GM19025 (cell line): ENCODE measurements around the gene CRYZL1.
"Not testable (repeated sequence)": the region's sequence is repeated elsewhere in the genome, so short reads cannot be mapped to it uniquely, and the experiment has no call there.

Source experiments
- ATAC-seq: cut with Tn5 transposase; IDR thresholded peaks from one replicate; pipeline ENCODE4 v1.9.1; 2021; ENCODE audit warnings: mild to moderate bottlenecking, low read depth, moderate library complexity; ENCODE audit not compliant: unreplicated experiment

Gene CRYZL1

DNA sequence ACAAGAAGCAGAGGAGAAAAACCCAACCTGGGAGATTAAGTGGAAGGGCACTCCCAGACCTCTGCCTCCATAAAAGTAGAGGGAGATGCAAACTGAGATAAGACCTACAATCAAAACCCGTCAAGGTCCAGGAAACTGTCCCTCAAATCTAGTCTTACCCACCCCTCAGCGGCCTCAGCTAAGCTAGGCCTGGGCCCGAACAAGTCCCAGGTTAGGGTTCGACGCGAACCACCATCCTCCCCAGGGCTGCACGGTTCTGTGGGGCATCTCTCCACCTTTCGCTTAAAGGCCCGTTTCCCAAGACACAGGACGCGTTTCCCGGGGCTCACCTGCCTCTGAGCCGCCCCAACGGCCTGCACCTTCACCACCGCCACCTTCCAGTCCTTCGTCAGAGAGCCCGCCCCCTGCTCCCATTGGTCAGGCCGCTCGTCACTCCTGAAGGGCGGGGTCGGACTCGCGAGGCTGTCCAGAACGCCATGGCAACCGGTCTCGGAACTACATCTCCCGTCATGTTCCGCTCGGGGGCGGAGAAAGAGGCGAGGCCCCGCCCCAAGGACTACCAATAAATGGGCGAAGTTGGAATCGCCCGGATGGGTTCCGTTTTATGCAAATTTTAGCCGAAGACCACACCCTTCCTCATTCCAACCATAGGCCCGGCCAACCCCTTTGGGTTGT is at the start of gene CRYZL1:
CRYZL1 (minus strand) TSS at position 390 of the 675 bp plus-strand sequence. CDS start 10,190 bp downstream, outside the sequence.
- ATAC-seq = peak; percentile 80

DNA sequence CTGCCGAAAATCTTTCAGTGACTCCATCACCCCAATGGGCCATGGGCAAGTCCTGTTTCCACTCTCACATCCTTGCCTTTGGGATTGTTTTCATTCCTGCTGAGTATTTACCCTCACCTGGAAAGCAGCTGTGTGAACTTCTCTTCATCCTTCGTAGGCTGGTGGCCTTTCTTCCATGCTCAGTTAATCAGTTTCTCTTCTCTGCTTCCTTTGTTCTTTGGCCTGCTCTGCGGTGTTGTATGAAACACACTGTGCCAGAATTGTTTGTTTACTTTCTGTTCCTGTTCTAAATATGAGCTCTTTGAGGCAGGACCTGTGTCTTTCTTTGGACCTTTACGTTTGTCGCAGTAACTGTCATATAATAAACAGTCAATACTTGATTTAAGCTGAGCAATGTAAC is 49.3 kb upstream of the CRYZL1 start:
- ATAC-seq = no peak

DNA sequence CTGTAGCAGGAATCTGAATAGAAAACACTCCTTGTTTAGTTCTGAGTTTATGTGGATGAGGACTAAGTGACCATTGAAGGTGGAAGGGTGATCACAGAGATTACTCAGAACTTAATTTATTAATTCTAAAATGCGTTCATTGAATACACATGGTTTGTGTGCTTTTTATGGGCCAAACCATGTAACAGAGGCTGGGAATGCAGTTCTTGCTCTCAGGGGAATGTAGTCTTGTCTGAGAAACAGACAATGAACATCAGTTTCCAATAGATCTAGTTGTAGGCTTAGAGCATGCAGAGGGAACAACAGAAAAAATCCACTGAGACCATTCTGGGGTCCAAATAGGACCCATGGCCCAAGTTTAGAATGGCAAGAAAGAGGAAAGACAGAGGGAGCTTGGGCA is 46.8 kb upstream of the CRYZL1 start:
- no peak for ATAC-seq

DNA sequence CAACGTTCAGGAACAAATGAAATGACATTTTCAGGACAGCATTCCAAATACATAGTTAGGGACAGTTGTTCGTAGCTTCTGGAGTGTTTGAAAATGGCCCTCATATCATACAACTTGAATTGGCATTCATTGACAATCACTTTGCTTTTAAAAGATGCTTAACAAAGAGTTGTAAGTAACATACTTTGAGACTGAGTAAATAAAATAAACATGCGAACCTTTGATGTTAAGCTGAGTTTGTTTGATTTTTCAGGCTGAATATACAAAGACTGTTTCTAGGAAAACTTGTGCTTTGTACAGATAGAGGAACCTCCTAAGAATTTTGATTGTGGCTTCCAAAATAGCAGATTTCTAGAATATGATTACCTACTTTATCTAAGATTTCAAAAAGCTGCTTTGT is 46.1 kb upstream of the CRYZL1 start:
- no peak for ATAC-seq

DNA sequence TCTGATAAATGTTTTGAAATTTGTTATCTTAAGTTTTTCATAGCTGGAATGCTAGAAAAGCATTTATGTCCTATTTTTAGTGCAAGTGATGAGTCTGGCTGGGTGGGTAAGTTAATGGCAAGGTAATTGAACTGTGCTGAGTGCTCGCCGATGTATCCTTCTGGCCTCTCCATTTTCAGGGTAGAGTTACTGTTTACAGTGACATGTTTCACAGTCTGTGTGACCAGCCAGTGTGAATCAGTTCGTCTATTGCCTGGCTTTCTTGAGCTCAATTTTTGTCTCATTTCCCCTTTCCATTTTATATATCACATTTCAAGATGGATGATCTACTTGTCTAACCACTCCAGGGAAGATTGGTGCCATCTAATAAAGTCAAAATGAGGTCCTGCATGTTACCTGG is 44.8 kb upstream of the CRYZL1 start:
- ATAC-seq = no peak

DNA sequence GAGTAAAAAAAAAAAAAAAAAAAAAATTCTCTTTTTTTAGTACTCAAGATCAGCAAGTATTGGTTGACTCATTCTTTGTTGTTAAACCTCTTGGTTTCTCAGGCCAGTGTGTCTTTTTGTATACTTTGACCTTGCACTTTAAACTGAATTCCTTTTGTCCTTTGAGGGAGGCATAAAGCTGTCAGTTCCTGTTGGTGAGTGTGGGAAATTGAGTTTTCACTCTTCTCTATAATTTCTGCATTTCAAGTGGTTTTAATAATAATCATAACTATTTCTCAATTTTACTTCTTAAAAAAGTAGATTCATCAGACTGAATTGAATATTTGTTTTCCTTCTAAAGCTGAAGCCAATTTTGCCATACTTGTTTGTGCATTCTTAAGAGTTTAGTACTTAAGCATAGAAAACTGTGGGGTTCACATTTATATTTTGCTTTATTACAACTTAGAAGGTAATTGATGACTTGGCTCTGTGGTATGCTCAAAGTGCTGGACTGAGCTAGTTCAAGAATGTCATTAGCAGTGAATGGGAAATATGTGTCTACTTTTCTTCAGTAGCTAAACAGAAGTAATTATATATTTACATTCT is 44.2 kb upstream of the CRYZL1 start:
- ATAC-seq = no peak

DNA sequence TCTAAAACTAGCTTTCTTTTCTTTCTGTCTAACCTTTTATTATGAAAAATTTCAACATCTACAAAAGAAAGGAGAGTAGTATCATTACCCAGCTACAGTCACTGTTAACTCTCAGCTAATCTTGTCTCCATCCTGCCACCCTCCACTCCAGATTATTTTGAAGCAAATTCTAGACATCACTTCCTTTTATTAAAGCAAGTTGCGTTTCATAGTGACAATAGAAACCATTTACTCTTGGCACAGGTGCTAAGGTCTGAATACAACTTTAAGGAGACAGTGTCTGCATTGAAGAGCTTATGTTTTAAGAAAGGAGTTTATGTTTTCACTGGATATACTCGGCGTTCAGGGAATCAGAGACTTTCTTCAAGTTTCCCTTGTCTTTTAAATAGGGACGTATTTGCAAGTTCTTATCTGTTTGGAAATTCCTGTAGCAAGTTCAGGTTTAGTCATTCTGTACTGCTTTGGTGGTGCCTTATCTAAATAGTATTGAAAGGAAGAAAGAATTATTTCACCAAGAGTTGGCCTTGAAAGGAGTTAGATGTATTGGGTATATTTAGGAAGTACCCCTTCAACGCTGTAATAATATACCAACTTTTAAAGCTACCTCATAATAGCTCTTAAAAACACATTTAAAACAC is 43.5 kb upstream of the CRYZL1 start:
- ATAC-seq = no peak

DNA sequence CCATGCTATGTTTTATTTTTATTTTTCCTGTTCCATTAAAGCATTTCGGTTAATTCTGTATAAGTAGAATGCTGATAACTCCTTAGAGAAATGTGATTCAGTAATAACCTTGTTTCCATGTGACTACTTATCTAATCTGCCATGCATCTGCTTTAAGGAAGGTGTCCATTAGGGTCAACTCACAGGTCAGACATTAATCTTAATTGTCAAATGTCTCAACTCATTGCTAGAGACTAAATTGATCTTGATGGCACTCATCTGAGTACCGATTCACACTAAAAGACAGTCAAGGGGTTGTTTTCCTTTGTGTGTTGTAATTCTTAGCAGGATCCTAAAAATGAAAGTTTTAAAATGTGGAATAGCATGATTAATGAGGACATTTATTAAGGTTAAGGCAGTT is 42.5 kb upstream of the CRYZL1 start:
- ATAC-seq = no peak

DNA sequence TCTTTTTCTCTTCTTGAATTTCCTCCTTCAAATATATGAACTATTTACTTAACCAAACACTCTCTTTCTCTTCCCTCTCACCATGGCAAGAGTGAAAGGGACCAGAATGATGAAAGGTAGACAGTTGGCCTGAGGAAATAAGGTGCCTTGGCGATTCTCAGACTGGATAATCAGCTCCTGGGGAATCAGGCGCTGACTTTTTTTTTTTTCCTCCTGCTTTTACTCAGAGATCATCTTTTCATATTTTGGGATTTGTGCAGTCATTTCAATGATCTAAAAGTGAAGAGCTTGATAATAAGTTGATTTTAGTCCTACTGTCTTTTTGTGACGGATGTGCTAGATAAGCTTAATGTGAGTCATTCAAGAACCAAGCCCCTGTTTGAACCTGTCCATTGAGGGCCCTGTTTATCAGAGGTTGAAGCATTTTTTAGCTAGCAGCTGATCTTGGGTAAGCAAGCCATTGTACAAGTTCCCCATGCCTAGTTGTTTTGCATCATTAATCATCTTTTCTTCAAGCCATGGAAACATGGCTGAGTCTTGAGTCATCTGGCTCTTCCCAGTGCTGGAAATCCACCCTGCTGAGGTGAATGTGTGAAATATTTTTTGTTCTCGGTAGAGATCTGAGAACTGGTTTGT is 41.6 kb upstream of the CRYZL1 start:
- ATAC-seq = no peak

DNA sequence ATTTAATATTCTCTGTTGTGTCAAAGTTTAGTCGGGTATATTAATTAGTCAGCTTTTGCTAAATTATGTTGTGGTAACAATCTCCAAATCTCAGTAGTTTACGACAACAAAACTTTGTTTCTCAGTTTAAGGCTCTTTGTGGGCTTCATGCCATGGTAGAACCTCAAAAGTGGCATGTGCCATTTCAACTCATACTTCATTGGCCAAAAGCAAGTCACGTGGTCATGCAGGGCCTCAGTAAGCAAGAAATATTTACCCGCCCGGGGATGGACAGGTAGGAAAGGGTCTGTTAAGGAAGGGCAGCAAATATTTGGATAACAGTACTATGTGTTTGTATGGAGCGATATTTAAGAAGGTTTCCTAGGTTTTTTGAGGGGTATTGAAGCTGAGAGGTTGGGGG is 39.3 kb upstream of the CRYZL1 start:
- ATAC-seq = no peak

DNA sequence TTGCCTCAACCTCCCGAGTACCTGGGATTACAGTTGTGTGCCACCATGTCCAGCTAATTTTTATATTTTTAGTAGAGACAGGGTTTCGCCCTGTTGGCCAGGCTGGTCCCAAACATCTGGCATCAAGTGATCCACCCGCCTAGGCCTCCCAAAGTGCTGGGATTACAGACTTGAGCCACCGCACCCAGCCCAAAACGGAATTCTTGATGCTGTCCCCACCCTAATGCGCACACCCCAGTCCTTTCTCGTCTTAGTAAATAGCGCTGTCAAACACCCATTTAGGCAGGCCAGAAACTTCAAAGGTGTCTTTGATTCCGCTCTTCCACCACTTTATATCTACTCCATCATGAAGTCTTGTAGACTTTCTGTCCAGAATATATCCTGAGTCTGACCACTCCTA is 35.9 kb upstream of the CRYZL1 start:
- no peak for ATAC-seq

DNA sequence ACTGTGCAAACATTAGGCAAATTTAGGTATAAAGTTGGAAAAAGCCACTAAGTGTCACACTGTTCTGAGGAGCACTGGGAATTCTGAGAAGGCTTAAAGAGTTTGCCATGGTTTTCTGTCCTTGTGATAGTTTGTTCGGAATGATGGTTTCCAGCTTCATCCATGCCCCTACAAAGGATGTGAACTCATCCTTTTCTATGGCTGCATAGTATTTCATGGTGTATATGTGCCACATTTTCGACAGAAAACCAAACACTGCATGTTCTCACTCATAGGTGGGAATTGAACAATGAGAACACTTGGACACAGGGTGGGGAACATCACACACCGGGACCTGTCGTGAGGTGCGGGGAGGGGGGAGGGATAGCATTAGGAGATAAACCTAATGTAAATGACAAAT is 35.1 kb upstream of the CRYZL1 start:
- not testable (repeated sequence) for ATAC-seq

DNA sequence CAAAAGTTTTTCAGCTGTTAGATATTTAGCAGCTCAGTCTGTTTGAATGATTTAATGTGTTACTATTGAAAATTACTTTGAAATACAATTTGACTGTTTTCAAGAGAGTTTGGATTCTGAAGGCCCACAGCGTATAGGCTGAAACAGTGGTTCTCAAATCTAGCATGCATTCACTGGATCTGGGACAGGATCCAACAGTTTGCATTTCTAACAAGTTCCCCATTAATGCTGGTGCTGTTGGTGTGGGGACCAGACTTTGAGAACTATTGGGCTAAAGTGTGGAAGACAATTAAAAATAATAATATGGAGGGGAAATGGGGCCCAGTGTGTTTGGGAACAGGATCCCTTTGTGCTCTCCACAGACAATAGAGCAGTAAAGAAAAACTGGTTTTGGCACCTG is 32.7 kb upstream of the CRYZL1 start:
- ATAC-seq = no peak

DNA sequence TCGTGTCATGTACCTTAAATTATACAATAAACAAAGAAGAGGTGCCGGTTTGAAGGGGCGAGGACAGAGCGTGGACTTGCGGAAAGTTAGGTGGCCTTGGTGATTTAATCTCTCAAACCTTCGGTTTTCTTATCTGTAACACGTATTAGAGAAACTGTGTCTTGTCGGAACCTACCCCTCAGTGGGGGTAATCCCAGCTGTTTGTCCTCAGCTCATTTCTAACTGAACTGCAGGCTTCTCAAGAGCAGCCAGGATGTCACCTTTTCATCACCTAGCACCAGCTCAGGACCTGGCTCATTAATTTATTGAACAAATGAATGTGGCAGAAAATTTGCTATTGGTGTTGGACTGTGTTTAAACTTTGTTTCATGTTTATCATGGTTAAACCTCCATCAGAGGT is 31.9 kb upstream of the CRYZL1 start:
- no peak for ATAC-seq

DNA sequence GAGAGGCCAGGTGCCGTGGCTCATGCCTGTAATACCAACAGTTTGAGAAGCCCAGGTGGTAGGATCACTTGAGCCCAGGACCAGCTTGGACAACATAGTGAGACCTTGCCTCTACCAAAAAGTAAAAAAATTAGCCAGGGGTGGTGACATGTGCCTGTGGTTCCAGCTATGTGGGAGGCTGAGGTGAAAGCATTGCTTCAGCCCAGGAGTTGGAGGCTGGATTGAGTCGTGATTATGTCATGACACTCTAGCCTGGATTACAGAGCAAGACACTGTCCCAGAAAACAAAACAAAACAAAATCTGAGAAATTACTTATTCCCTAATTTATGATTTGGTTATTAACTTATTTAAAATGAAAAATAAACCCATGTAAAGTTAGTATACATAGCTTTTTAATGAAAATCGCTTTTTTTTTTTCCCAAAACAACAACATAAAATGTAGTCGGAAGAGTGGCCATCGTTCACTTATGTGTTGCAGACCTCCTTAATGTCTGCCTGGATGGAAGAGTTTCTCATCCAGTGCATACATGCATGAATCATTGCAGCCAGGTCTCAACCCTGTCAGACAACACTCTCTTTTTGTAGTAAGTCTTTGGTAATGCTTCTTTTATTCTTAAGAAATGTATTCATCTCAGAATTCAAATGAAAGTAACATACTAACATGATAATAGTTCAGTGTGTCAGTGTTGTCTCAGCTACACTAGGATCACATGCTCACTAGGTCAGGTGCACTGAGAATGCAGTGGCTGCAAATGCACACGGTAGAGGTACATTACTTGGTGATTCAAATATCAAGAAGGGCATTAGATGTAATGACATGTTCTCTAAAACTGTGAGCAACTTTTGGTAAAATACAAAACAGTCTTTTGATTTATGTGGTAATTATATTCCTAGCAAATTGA is 28.8 kb upstream of the CRYZL1 start:
- no peak for ATAC-seq

DNA sequence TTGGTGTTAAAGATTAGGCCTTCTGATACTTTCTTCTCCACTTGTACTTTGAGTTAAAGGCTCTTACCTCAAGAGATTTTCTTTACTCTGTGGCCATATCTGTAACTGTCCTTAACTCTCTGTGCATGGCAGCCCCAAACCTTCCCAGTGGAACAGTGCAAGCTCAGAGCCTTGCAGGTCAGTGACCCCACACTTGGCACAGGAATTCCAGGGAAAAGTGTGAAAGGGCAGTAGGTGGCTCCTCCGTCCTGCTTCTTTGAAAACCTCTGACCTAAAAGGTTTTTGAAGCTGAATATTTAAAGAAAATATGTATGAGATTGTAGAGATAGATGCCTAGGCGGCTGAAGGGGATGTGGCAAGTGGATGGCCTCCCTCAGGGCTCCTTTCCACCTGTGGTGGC is 27.1 kb upstream of the CRYZL1 start:
- no peak for ATAC-seq

DNA sequence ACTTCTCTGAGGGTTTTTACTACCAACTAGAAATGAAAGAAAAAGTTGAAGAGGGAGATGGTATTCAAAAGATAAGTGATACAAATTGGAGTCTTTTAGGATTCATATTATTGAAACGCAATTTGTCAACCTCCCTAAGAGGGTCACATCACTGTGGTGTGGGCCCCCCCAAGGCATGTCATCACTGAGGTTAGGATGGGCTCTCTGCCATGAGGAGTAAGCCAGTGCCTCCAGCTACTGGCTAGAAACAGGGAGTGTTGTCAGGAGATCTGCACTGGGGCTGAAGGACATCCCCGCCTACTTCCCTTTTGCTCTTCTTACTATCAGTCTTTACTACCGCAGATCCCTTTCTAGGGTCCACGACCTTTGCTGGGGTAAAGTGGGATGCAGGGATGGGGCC is 26.6 kb upstream of the CRYZL1 start:
- ATAC-seq = no peak

DNA sequence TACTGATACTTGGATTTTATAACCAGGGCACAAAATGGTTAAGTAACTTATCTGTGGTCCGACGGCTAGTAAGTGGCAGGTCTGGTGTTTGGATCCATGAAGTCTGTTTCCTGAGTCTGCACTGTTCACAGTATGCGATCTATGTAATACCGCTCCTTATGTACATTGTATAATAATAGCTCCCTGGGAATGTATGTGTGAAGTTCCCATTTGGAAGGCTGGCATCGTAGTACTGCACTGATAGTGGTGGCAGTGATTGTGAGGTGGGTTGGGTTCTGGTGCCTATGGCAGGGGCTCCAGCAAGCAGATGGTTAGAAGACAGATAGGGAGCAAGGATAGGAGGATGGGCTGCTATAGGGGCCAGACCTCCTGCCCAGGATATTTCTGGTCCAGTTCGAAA is 26.1 kb upstream of the CRYZL1 start:
- no peak for ATAC-seq

DNA sequence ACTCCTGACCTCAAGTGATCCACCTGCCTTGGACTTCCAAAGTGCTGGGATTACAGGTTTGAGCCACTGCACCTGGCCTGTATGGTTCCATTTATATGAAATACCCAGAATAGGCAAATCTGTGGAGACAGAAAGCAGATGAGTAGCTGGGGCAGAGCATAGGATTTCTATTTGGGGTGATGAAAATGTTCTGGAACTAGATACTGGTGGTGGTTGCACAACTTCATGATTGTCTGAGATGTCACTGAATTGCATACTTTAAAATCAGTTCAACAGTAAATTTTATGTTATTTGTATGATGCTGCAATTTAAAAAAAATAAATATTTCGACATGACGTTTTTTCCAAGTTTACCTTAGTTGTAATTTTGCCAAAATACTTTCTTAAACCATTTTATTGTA is 24.6 kb upstream of the CRYZL1 start:
- ATAC-seq = no peak

DNA sequence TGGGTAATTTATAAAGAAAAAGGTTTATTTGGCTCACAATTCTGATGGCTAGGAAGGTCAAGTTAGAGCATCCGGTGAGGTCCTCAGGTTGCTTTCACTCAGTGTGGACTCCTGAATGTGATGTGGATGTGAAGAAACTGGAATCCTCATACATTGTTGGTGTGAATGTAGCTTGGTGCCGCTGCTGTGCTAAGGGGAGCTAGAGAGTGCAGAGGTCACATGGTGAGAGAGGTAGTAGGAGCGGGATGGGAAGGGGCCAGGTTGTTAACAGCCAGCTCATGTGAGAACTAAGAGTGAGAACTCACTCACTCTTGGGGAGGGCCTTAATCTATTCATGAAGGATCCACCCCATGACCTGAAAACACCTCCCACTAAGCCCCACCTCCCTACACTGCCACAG is 22.6 kb upstream of the CRYZL1 start:
- ATAC-seq = no peak

DNA sequence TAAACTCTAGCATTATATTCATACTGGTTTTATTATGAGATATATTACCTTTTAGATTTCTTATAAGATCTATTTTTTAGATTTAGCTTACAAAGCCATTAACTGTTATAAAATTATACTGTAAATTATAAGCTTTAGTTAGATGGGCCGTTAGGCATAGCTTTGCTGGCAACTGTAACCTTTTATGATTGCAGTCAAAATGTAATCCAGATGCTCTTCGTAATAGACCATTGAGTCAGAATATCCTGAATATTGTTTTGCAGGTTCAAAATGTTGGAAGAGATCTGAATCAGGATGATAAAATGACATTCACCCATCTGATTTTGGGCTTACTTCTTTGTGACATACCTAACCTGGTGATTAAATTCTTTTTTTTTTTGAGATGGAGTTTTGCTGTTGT is 21.7 kb upstream of the CRYZL1 start:
- ATAC-seq = no peak
